HCT116 (cell line): ENCODE results near the gene MALT1. TPM values are rescaled to one million over a fixed set of nuclear protein-coding genes. Genes with fewer than 3 reads are reported as not detected.
"Not testable (repeated sequence)": the region's sequence is repeated elsewhere in the genome, so short reads cannot be mapped to it uniquely, and the experiment has no call there.

Experiments
- ATAC-seq: fragments of 200-7000 bp; cut with Tn5 transposase; 2 replicates; pipeline ENCODE4 v1.9.1; 2020; ENCODE audit warnings: mild to moderate bottlenecking, moderate library complexity
- BruUV-seq: library from RNA; stranded (reverse); fragments of 400-500 nt; replicated peaks from 2 replicates; lab custom pipeline; 2021; lab: Mats Ljungman, UMichigan
- CTCF ChIA-PET: fragments of 300-600 bp; sonication (Branson Sonifier 250); formaldehyde crosslinking; loops from one replicate; lab custom pipeline; 2021; ENCODE audit warnings: antibody characterized with exemption; lab: Charles Lee
- POLR2A ChIA-PET: fragments of 300-600, 350-600 bp; sonication (Branson Sonifier 250); formaldehyde crosslinking; loops from one replicate; lab custom pipeline; 2021; ENCODE audit warnings: antibody characterized with exemption; lab: Charles Lee
- RAD21 ChIA-PET, 2 experiments: fragments of 300-600 bp; sonication (Branson Sonifier 250); formaldehyde crosslinking; loops; one replicate each; lab custom pipeline; 2023; ENCODE audit warnings: low total read pairs in 2 of 2; ENCODE audit not compliant: uncharacterized antibody in 2 of 2, unreplicated experiment in 2 of 2, low non-redundant PET in 1 of 2; lab: Charles Lee
- DNase-seq: peaks from one replicate; pipeline ENCODE4 v3.0.0-alpha.2; 2010; ENCODE audit warnings: low read depth, low spot score
- H2AFZ ChIP-seq: fragments of 200-600 bp; shearing (Covaris generic), sonication (generic); 2 replicates; pipeline ENCODE4 v1.6.1; 2017; ENCODE audit warnings: low read depth, mixed run types, mixed read lengths, antibody characterized with exemption, low read length; ENCODE audit not compliant: poor library complexity, severe bottlenecking
- H3K27ac ChIP-seq: 2 replicates; pipeline ENCODE4 v1.5.1; 2012; ENCODE audit warnings: low read depth, low read length
- H3K27me3 ChIP-seq: fragments of 200-600 bp; sonication (generic); 2 replicates; pipeline ENCODE4 v1.6.1; 2016; ENCODE audit warnings: mixed run types, low read length, mixed read lengths; ENCODE audit not compliant: insufficient read depth
- H3K36me3 ChIP-seq, 2 experiments: fragments of 200-500 bp in 1 of 2; fragments of 200-600 bp in 1 of 2; sonication (Bioruptor generic) in 1 of 2; sonication (generic) in 1 of 2; 2 replicates each; pipeline versions ENCODE4 v1.5.1 to v1.6.1; 2014 to 2016; ENCODE audit warnings: low read length in 2 of 2, inconsistent platforms in 1 of 2, mixed read lengths in 1 of 2, mixed run types in 1 of 2; ENCODE audit not compliant: insufficient read depth in 2 of 2, control insufficient read depth in 1 of 2
- H3K4me1 ChIP-seq, 2 experiments: fragments of 200-600 bp in 1 of 2; sonication (generic) in 1 of 2; 2 replicates each; pipeline versions ENCODE4 v1.5.1 to v1.6.1; 2012 to 2017; ENCODE audit warnings: low read length in 2 of 2, inconsistent platforms in 1 of 2, mild to moderate bottlenecking in 1 of 2, mixed read lengths in 1 of 2, mixed run types in 1 of 2, moderate library complexity in 1 of 2; ENCODE audit not compliant: insufficient read depth in 2 of 2, control insufficient read depth in 1 of 2
- H3K4me2 ChIP-seq: fragments of 200-600 bp; sonication (generic); 2 replicates; pipeline ENCODE4 v1.6.1; 2017; ENCODE audit warnings: mixed run types, low read length, mixed read lengths
- H3K4me3 ChIP-seq, 2 experiments: fragments of 200-600 bp in 1 of 2; sonication (generic) in 1 of 2; replicated peaks in 1 of 2; 2 replicates each; pipeline ENCODE4 v1.5.1; 2011 to 2016; ENCODE audit warnings: low read length in 2 of 2, control low read depth in 1 of 2, low read depth in 1 of 2, mild to moderate bottlenecking in 1 of 2, mixed read lengths in 1 of 2, mixed run types in 1 of 2
- H3K79me2 ChIP-seq: fragments of 200-600 bp; sonication (generic); 2 replicates; pipeline ENCODE4 v1.6.1; 2017; ENCODE audit warnings: mild to moderate bottlenecking, mixed run types, low read length, moderate library complexity, mixed read lengths; ENCODE audit not compliant: insufficient read depth
- H3K9ac ChIP-seq: fragments of 200-600 bp; sonication (generic); 2 replicates; pipeline ENCODE4 v1.6.1; 2016; ENCODE audit warnings: low read length, mixed read lengths
- H3K9me2 ChIP-seq: fragments of 200-600 bp; sonication (generic), shearing (Covaris generic); 2 replicates; pipeline ENCODE4 v1.6.1; 2017; ENCODE audit warnings: mixed run types, mild to moderate bottlenecking, moderate library complexity; ENCODE audit not compliant: insufficient read depth
- H3K9me3 ChIP-seq, 2 experiments: fragments of 200-500 bp in 1 of 2; fragments of 200-600 bp in 1 of 2; sonication (Bioruptor generic) in 1 of 2; sonication (generic) in 1 of 2; 2 replicates each; pipeline ENCODE4 v1.6.1; 2014 to 2017; ENCODE audit warnings: low read length in 2 of 2, mixed read lengths in 2 of 2, inconsistent platforms in 1 of 2, low read depth in 1 of 2, mild to moderate bottlenecking in 1 of 2, mixed run types in 1 of 2, moderate library complexity in 1 of 2; ENCODE audit not compliant: control insufficient read depth in 1 of 2, insufficient read depth in 1 of 2
- H4K20me1 ChIP-seq: fragments of 200-600 bp; sonication (generic), shearing (Covaris generic); 2 replicates; pipeline ENCODE4 v1.6.1; 2017; ENCODE audit warnings: mixed run types, mild to moderate bottlenecking, moderate library complexity; ENCODE audit not compliant: insufficient read depth
- CEBPB ChIP-seq: IDR thresholded peaks from 2 replicates; pipeline ENCODE4 v1.6.1; 2012; ENCODE audit warnings: low read depth
- MAX ChIP-seq: IDR thresholded peaks from 2 replicates; pipeline ENCODE4 v1.6.1; 2012
- POLR2A ChIP-seq: IDR thresholded peaks from 2 replicates; pipeline ENCODE4 v1.7.0; 2011; ENCODE audit warnings: borderline replicate concordance; ENCODE audit not compliant: insufficient read depth, insufficient read length; ENCODE audit errors: extremely low read depth
- POLR2AphosphoS5 ChIP-seq: IDR thresholded peaks from 2 replicates; pipeline ENCODE4 v1.6.1; 2011; ENCODE audit warnings: mild to moderate bottlenecking, low read depth, low read length, moderate library complexity
- SRF ChIP-seq: IDR thresholded peaks from 2 replicates; pipeline ENCODE4 v1.6.1; 2012; ENCODE audit warnings: low read depth
- TCF7L2 ChIP-seq: IDR thresholded peaks from 2 replicates; pipeline ENCODE4 v1.7.0; 2011; ENCODE audit warnings: borderline replicate concordance, inconsistent platforms; ENCODE audit not compliant: insufficient read depth, insufficient read length; ENCODE audit errors: extremely low read depth
- intact Hi-C: fragments of 100-400 bp; cut with micrococcal nuclease; formaldehyde crosslinking; loops from 2 replicates; pipeline ENCODE4 v1.10.0; 2022
- total RNA-seq: library from RNA; stranded (reverse); gene quantifications from one replicate; pipeline ENCODE4 v1.2.1, GENCODE V29; 2021; ENCODE audit not compliant: unreplicated experiment

The MALT1 gene
- total RNA-seq, 1 experiment from 2014 or later, result 41.1 TPM

- H3K36me3 ChIP-seq, ATAC-seq, H3K9me2 ChIP-seq, POLR2A ChIA-PET, DNase-seq, intact Hi-C loops, BruUV-seq, RAD21 ChIA-PET, H3K27me3 ChIP-seq, H3K9me3 ChIP-seq, H2AFZ ChIP-seq, H3K4me2 ChIP-seq, H3K9ac ChIP-seq, H3K4me1 ChIP-seq, H4K20me1 ChIP-seq, H3K4me3 ChIP-seq, H3K27ac ChIP-seq: not testable (repeated sequence)
- H3K79me2 ChIP-seq, result peaks cover 11% of the 10 kb centered on the region; the same call in 1 of the 2 replicates
- CTCF ChIA-PET, result interaction anchor here (1.0 kb wide), 1 partner anchor 308 kb away, joined by 4 read pairs; no protein-coding TSS in a partner anchor
Measured at GRCh38 chr18:58776541-58776940, 105.3 kb downstream of the MALT1 start.

DNA sequence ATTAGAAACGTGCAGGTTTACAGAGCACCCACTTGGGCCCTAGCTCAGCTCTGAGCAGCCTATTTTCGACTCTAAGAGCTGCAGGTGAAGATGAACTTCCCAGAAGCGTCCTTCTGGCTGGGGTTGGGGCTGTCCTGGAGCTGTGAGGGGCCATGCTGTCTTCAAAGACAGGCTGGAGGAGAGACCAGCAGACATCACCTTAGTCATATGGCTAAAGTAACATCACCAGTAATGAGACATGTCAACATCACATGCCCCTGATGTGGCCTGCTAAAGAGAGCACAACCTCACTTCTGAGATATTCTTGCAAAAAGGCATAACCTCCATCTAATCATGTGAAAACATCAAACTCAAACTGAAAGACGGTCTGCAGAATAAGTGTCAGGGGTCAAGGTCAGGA is 106.2 kb downstream of the MALT1 start:
- ChIA-PET RAD21 (no interaction called here), POLR2A (no interaction called here), CTCF (interaction anchor here (1.0 to 5.8 kb wide), 4 partner anchors 8 to 307 kb away, joined by 4 to 31 read pairs (median 12); no protein-coding TSS in a partner anchor)
- Histone ChIP-seq H3K4me2 (no peak overlapping the region), H4K20me1 (no peaks in the 10 kb centered on the region), H2AFZ (no peak overlapping the region), H3K9me2 (no peaks in the 10 kb centered on the region), H3K27me3 (peaks cover 1% of the 10 kb centered on the region; the same call in 1 of the 2 replicates), H3K9ac (no peak overlapping the region), H3K4me3 (no peak overlapping the region), H3K27ac (no peak overlapping the region), H3K36me3 (no peaks in the 10 kb centered on the region; a peak in 1 of 4 replicates), H3K79me2 (peaks cover 11% of the 10 kb centered on the region; the same call in 1 of the 2 replicates), H3K9me3 (no peaks in the 10 kb centered on the region), H3K4me1 (peaks cover 0 to 7% of the 10 kb centered on the region in 2 experiments; a peak in 1 of 4 replicates)
- TF ChIP-seq TCF7L2 (no peak), POLR2AphosphoS5 (no peak), POLR2A (no peak), CEBPB (no peak), SRF (no peak), MAX (no peak)
- no peak for DNase-seq
- BruUV-seq, result no TSS peak
- ATAC-seq, result no peak
- intact Hi-C loops, result no loop called here
